Psoas muscle (tissue), 8 donors: ENCODE measurements around the gene WASHC2C. TPM values are rescaled to one million over a fixed set of nuclear protein-coding genes. Genes with fewer than 3 reads are reported as not detected.
A peak's percentile ranks its signal among the peaks of the same experiment; 100 is the strongest.
"Not testable (repeated sequence)": the region's sequence is repeated elsewhere in the genome, so short reads cannot be mapped to it uniquely, and the experiment has no call there.

ENCODE experiments used
- ATAC-seq, 4 donors: fragments of 200-7000 bp; cut with Tn5 transposase; one replicate each; pipeline ENCODE4 v1.9.1; 2020; ENCODE audit warnings: moderate library complexity in 3 of 4, mild to moderate bottlenecking in 2 of 4
- DNase-seq, 2 donors: peaks; one replicate each; pipeline ENCODE4 v3.0.0-alpha.2; 2020
- H3K27ac ChIP-seq: fragments of 200-600 bp; one replicate; pipeline ENCODE4 v1.8.0; 2022
- H3K27me3 ChIP-seq, 3 donors: fragments of 200-600 bp in 1 of 3; one replicate each; pipeline versions ENCODE4 v1.6.1 to v1.8.0; 2013 to 2022; ENCODE audit warnings: low read length in 2 of 3, mild to moderate bottlenecking in 2 of 3, moderate library complexity in 1 of 3; ENCODE audit not compliant: insufficient read depth in 3 of 3
- H3K36me3 ChIP-seq, 2 donors: fragments of 200-600 bp in 1 of 2; one replicate each; pipeline versions ENCODE4 v1.6.1 to v1.8.0; 2013 to 2022; ENCODE audit warnings: low read depth in 1 of 2, mild to moderate bottlenecking in 1 of 2, moderate library complexity in 1 of 2; ENCODE audit not compliant: insufficient read depth in 1 of 2
- H3K4me1 ChIP-seq: fragments of 200-600 bp; one replicate; pipeline ENCODE4 v1.8.0; 2022
- H3K4me3 ChIP-seq: fragments of 200-600 bp; one replicate; pipeline ENCODE4 v1.8.0; 2022; ENCODE audit warnings: mild to moderate bottlenecking
- H3K9me3 ChIP-seq: fragments of 200-600 bp; one replicate; pipeline ENCODE4 v1.8.0; 2022
- CTCF ChIP-seq: fragments of 200-600 bp; IDR thresholded peaks from one replicate; pipeline ENCODE4 v1.8.0; 2022; ENCODE audit warnings: antibody characterized with exemption
- WGBS, 3 donors: extraction: QIAGEN DNeasy Blood & Tissue Kit; methylation state at CpG; one replicate each; pipeline versions ENCODE4 v1.1.6 to v1.1.7; 2013; 5-methylcytosine and 5-hydroxymethylcytosine counted together
- intact Hi-C, 2 donors: fragments of 100-400 bp; cut with DNase I; formaldehyde crosslinking; loops; one replicate each; pipeline versions ENCODE4 v1.11.0 to v1.14.2; 2022
- polyA plus RNA-seq, 3 donors: library from polyadenylated mRNA; stranded (reverse); fragments of 200-250 nt; gene quantifications; one replicate each; pipeline ENCODE4 v1.2.3, GENCODE V29; 2013
- total RNA-seq, 4 donors: library from RNA; stranded (reverse); fragmentation: NEBNext Ultra II Directional in 2 of 4; extraction: Animal tissue kit (Norgen Biotek cat#: 25700) in 2 of 4; gene quantifications; one replicate each; pipeline versions ENCODE4 v1.2.1 to v1.2.4, GENCODE V29; 2021 to 2023
- donor health status: healthy with polysubstance abuse.
- donor health status: DM: no; HTN: no; CAD: no; lungs with moderate emphysema.
- donor health status: Bipolar disorder and iron deficiency.
- donor health status: healthy.
- donor health status: DM: yes; HTN: yes; CAD: no.
- donor health status: DM: no; HTN: no; CAD: no.
- donor health status: DM: no; HTN: no; CAD: no.
- donor health status: DM: yes; HTN: yes; CAD: no.

Gene WASHC2C
- total and polyA plus RNA-seq, 7 donors: 10.0 to 21.8 (median 16.2) TPM

GRCh38 chr10:45734449-45734848 lies 7.4 kb downstream of the WASHC2C start:
- DNase-seq, ATAC-seq, H3K9me3 ChIP-seq, H3K27me3 ChIP-seq, H3K27ac ChIP-seq, H3K4me3 ChIP-seq, intact Hi-C loops, H3K4me1 ChIP-seq: not testable (repeated sequence)
- 93 to 100% (median 96%) methylated on average over 1 of the region's 2 CpGs for WGBS, 3 donors
- H3K36me3 ChIP-seq: peaks cover 0 to 18% of the 10 kb centered on the region in 2 donors

- not testable (repeated sequence) for H3K27ac ChIP-seq
- H3K36me3 ChIP-seq: peaks cover 0 to 18% of the 10 kb centered on the region in 2 donors
Observed at GRCh38 chr10:45734867-45735266, 7.8 kb downstream of the WASHC2C start.

GRCh38 chr10:45741559-45741958 lies 14.5 kb downstream of the WASHC2C start:
- H3K36me3 ChIP-seq: peaks cover 0 to 33% of the 10 kb centered on the region in 2 donors
- H3K4me3 ChIP-seq, DNase-seq, H3K4me1 ChIP-seq, H3K27me3 ChIP-seq, H3K27ac ChIP-seq, H3K9me3 ChIP-seq, intact Hi-C loops: not testable (repeated sequence)
- ATAC-seq: peak in 1 of 4 donors; percentile 30
- whole genome bisulfite sequencing, 3 donors: 75 to 83% (median 78%) methylated on average over 7 of the region's 7 CpGs

More at GRCh38 chr10:45734867-45735266, 7.8 kb downstream of the WASHC2C start:
- DNase-seq, H3K4me1 ChIP-seq, H3K4me3 ChIP-seq, H3K9me3 ChIP-seq, H3K27me3 ChIP-seq, intact Hi-C loops: not testable (repeated sequence)
- no CpG with 5 or more reads among the region's 1 CpG for WGBS, 3 donors
- peak in 1 of 4 donors; percentile 38 for ATAC-seq
- TF ChIP-seq CTCF: peak; percentile 24

GRCh38 chr10:45742014-45742413 lies 14.9 kb downstream of the WASHC2C start:
- ATAC-seq, H3K4me1 ChIP-seq, H3K27me3 ChIP-seq, DNase-seq, H3K27ac ChIP-seq, H3K9me3 ChIP-seq, H3K4me3 ChIP-seq, intact Hi-C loops: not testable (repeated sequence)
- H3K36me3 ChIP-seq: peaks cover 0 to 38% of the 10 kb centered on the region in 2 donors
- 81 to 91% (median 89%) methylated on average over 6 of the region's 7 CpGs for whole genome bisulfite sequencing, 3 donors

GRCh38 chr10:45751141-45751540 lies 24.1 kb downstream of the WASHC2C start:
- H3K9me3 ChIP-seq, H3K27me3 ChIP-seq, H3K27ac ChIP-seq, H3K4me3 ChIP-seq, intact Hi-C loops, DNase-seq, ATAC-seq, H3K4me1 ChIP-seq: not testable (repeated sequence)
- peaks cover 0 to 45% of the 10 kb centered on the region in 2 donors for H3K36me3 ChIP-seq
- 83 to 96% (median 89%) methylated on average over 1 of the region's 4 CpGs for WGBS, 3 donors

- 86 to 88% (median 87%) methylated on average over 4 of the region's 5 CpGs for WGBS, 3 donors
- not testable (repeated sequence) for ATAC-seq
Observed at GRCh38 chr10:45752210-45752609, 25.1 kb downstream of the WASHC2C start.

GRCh38 chr10:45753979-45754495 lies 27.0 kb downstream of the WASHC2C start:
- DNase-seq, H3K9me3 ChIP-seq, H3K4me1 ChIP-seq, H3K27ac ChIP-seq, ATAC-seq, H3K4me3 ChIP-seq, H3K27me3 ChIP-seq, intact Hi-C loops: not testable (repeated sequence)
- WGBS, 3 donors: 94 to 97% (median 94%) methylated on average over 4 to 7 of the region's 7 CpGs
- peaks cover 0 to 45% of the 10 kb centered on the region in 2 donors for H3K36me3 ChIP-seq

More at GRCh38 chr10:45752210-45752609, 25.1 kb downstream of the WASHC2C start:
- H3K27ac ChIP-seq, H3K4me3 ChIP-seq, intact Hi-C loops, H3K27me3 ChIP-seq, H3K9me3 ChIP-seq, H3K4me1 ChIP-seq, DNase-seq: not testable (repeated sequence)
- peaks cover 0 to 40% of the 10 kb centered on the region in 2 donors for H3K36me3 ChIP-seq

- DNase-seq, H3K27ac ChIP-seq, intact Hi-C loops, H3K27me3 ChIP-seq, H3K9me3 ChIP-seq, H3K4me1 ChIP-seq, H3K4me3 ChIP-seq, ATAC-seq: not testable (repeated sequence)
- peaks cover 0 to 49% of the 10 kb centered on the region in 2 donors for H3K36me3 ChIP-seq
- 95 to 96% (median 95%) methylated on average over 3 of the region's 5 CpGs for WGBS, 3 donors
Observed at GRCh38 chr10:45755083-45755482, 28.0 kb downstream of the WASHC2C start.

- 95 to 100% (median 100%) methylated on average over 1 of the region's 3 CpGs for WGBS, 3 donors
- H3K27ac ChIP-seq, DNase-seq, H3K9me3 ChIP-seq, H3K4me3 ChIP-seq, intact Hi-C loops, H3K4me1 ChIP-seq, H3K27me3 ChIP-seq: not testable (repeated sequence)
- peak in 1 of 4 donors; percentile 58 for ATAC-seq
- peaks cover 0 to 44% of the 10 kb centered on the region in 2 donors for H3K36me3 ChIP-seq
Observed at GRCh38 chr10:45756065-45756464, 29.0 kb downstream of the WASHC2C start.

- WGBS, 3 donors: 75 to 81% (median 76%) methylated on average over 8 of the region's 8 CpGs
- not testable (repeated sequence) for ATAC-seq
- peaks cover 0 to 50% of the 10 kb centered on the region in 2 donors for H3K36me3 ChIP-seq
Observed at GRCh38 chr10:45757661-45758396, 30.8 kb downstream of the WASHC2C start.

More at GRCh38 chr10:45757661-45758396, 30.8 kb downstream of the WASHC2C start:
- H3K27me3 ChIP-seq, intact Hi-C loops, DNase-seq, H3K4me1 ChIP-seq, H3K4me3 ChIP-seq, H3K9me3 ChIP-seq, H3K27ac ChIP-seq: not testable (repeated sequence)
